Measurements from ENCODE around the gene POU2F3.

Gene POU2F3

GRCh38 chr11:120324932-120325810 lies 85.2 kb downstream of the POU2F3 start, which contains the start of gene TLCD5:
Gene TLCD5, plus strand, starts transcription at chr11:120325299. Its CDS starts 2,143 bp downstream, at chr11:120327442.
- FAIRE-seq = no peak

DNA sequence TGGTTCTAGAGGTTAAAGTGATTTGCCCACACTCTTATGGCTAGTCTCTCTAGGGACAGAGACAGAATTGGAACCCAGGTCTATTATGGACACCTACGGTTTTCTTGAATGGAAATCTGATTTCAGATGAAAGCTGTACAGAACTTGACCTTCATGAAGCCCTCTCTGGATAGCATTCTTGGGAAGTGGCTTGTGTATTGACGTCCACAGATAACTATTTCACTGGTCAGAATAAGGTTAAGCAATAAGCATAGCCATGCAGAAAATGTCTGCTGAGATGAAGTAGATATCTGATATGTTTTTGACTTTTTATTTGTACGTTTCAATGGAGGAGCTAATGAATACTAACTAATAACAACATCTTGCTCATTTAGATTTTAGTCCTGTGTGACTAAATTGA lies 86.3 kb downstream of the POU2F3 start:
- FAIRE-seq = no peak

- FAIRE-seq = no peak
These were observed 86.9 kb downstream of the POU2F3 start for GRCh38 chr11:120326845-120327281.

GRCh38 chr11:120327311-120327710 lies 87.4 kb downstream of the POU2F3 start:
- FAIRE-seq = no peak

GRCh38 chr11:120329556-120329955 lies 89.6 kb downstream of the POU2F3 start:
- no peak for FAIRE-seq

- no peak for FAIRE-seq
These were observed 90.1 kb downstream of the POU2F3 start for GRCh38 chr11:120330045-120330444.

- no peak for FAIRE-seq
These were observed 91.5 kb downstream of the POU2F3 start for GRCh38 chr11:120331301-120331996.

DNA sequence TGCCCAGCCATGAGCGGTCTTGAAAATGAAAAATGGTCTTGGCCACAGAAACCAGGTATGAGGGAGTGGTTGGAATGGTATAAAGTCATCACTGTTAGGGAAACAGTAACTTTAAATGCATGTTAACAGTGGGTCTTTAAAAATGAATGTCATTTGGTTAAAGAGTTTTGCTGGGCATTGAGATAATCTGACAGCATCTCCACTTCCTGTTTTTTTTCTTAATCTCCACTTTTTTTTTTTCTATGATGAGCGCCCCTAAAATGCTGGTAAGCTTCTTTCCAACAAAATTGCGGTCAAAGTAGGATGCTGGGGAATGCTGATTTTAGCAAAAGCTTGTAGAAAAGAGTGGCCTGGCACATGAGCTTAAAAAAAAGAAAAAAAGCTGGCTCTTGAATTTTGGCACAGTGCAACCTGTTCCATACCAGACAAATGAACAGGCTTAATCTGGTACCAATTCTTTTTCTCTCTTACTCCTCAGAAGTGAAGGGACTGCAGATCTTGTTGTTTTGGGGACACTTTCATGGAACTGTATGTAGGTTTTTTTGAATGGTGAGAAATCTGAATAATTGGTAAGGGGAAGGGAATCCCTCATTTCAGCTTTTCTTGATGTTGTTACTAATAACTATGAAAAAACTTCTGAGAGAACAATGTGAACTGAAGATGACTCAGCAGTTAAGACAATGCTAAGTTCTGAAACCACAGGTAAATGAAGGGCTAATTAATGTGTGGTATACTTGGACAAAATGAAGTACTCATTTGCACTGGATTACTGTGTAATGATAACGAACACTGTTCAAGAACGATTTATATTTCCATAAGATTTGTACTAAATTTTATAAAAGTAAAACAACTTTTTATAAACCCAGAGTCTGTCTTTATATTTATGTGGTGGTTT lies 93.1 kb downstream of the POU2F3 start:
- no peak for FAIRE-seq

DNA sequence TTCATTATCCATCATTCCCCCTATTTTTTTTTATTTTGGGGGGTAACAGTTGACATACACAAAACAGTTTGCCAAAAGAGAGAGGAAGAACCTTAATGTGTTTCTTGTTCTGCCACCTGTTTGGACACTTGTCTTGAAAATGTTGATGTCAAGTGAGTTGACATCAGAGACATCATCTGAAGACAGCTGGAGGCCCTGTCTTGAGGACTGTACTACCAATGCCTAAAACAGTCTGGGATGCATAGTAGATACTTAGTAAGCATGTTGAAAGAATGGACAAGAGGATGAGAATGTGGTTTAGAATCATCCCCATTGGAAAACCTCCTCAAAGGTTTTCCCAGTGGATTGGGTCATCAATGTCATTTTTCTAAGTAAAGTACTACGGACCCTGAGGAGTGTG lies 93.9 kb downstream of the POU2F3 start:
- FAIRE-seq = no peak

DNA sequence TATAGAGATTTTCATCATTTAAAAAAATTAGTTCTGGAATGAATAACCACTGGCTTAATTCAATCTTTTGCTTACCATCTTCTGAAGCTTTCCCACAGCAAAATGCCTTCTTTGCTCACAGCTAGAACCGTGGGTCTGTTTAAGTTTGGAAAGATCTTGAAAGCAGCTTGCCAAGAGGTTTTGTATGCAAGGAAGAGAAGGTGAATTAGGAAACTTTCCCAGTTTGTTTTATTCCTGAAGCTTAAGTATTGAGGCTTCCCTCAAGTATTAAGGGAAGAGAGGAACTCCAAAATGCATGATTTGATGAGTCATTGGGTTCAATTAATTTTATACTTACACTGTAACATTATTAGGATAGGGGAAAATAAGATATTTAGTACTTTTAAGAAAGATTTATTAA lies 94.4 kb downstream of the POU2F3 start:
- FAIRE-seq = no peak

DNA sequence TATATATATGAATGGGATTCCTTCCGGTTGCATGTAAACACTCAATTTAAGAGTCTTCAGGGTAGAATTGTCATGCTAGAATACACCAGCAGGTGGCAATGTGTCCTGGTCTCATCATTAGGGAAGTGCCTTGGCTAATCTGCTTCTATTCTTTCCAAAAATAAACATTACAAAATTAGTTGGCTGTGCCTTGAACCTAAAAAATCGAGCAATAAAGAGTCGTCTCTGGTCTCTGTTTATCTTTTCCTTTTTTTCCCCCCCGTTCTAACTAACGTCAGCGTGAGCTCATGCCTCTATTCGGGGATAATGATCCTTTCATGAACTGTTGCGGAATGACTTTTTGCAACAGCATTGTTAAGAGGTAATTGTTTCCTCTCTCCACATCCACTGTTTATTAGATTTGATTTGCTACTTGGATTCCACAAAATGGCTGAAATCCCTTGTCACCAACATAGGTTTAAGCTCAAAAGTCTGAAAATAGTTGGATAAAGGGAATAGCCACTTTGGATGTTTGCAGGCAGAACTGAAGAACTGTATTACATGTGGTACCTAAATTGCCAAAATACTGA lies 95.0 kb downstream of the POU2F3 start:
- FAIRE-seq = peak; percentile 83

GRCh38 chr11:120335556-120335907 lies 95.6 kb downstream of the POU2F3 start:
- no peak for FAIRE-seq

- FAIRE-seq = no peak
These were observed 96.1 kb downstream of the POU2F3 start, which contains the start of gene ARHGEF12 for GRCh38 chr11:120335908-120336640. Gene ARHGEF12, plus strand, starts transcription at chr11:120336413. Its CDS starts 831 bp downstream, at chr11:120337244.

GRCh38 chr11:120336641-120337354 lies 96.9 kb downstream of the POU2F3 start:
- FAIRE-seq = no peak

DNA sequence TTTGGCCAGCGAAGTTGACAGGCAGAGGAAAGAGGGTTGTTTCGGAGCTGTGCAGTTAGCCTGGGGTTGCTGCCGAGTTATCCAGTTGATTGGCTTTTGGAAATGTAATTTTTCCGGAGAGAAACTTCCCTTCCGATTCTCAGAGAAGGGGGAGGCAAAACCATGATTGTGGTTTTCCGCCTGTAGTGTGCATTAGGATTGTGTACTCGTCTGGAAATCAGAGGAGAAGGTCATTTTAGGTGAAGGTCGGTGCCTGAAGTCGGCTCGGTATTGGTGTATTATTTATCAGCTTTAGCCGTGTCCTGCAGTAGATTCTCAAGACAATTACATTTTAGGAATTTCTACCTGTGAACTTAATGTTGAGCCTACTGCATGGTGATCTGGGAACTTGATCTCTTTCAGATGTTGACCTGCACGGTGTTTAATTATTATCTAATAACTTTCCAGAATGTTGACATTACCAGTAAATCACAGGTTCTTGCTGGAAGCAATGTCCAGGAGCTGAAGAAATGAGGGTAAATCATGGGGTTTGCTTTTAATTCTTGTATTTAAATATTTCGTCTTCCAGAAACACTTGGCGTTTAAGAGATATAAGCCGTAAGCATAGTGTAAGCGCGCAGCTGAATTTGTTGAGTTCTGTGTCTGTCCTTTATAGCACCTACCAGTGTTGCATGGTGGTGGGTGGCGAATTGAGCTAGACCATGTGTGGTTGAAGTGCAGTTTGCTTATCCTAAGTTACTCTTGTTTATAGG lies 97.6 kb downstream of the POU2F3 start:
- FAIRE-seq = no peak

- no peak for FAIRE-seq
These were observed 98.4 kb downstream of the POU2F3 start for GRCh38 chr11:120338107-120338933.

DNA sequence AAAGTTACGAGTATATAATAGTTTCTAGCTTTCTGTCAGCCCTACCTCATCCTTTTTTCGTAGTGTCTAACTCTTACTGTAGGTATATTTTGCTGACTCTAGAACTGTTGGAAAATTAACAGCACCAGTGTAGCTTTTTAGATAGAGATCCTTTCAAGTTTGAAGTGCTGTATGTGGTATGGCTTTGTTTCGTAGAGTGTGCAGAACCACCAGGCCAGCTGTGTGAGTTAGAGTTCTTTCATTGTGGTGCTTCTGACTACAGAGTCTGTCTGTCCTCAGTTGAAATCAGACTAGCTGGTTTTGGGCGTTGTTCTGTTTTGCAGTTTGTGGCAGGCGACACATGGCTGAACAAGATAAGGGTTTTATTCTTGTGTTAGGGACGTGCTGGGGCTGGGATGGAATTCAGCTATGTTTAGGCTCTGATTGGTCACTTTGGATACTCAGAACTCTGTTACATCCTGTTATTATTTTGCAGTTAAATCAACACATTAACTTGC lies 99.5 kb downstream of the POU2F3 start:
- no peak for FAIRE-seq

DNA sequence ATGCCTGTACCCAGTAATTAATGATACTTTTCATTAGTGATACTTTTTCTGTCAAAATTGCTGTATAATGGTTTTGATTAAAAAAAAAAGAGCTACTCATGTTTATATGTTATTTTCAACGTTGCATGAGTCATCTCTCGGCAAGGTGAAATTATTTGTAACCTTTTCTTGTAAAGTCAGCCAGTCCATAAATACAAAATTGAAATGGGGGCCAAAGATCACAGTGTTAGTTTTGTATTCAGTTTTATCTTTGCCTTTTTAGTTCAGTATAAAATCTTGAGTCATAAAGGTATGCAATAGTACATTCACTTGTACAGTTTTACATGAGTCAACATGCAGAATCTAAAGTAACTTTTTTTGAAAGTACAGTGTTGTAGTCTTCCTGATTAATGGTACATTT lies 100.6 kb downstream of the POU2F3 start:
- no peak for FAIRE-seq

- no peak for FAIRE-seq
These were observed 102.3 kb downstream of the POU2F3 start for GRCh38 chr11:120342226-120342625.

Data from TTC549 (cell line).